Colonic mucosa (tissue), 4 donors: ENCODE results near the gene TUBB4B. TPM values are rescaled to one million over a fixed set of nuclear protein-coding genes. Genes with fewer than 3 reads are reported as not detected.

Experiments used
- DNase-seq: peaks from one replicate; pipeline ENCODE4 v3.0.0-alpha.2; 2020
- H3K27ac ChIP-seq: fragments of 200-600 bp; one replicate; pipeline ENCODE4 v1.8.0; 2021
- H3K27me3 ChIP-seq: fragments of 200-600 bp; one replicate; pipeline ENCODE4 v1.8.0; 2021
- H3K36me3 ChIP-seq: fragments of 200-600 bp; one replicate; pipeline ENCODE4 v1.8.0; 2021
- H3K4me1 ChIP-seq: fragments of 200-600 bp; one replicate; pipeline ENCODE4 v1.8.0; 2021; ENCODE audit warnings: mild to moderate bottlenecking
- H3K4me3 ChIP-seq: fragments of 200-600 bp; one replicate; pipeline ENCODE4 v1.8.0; 2021
- H3K9ac ChIP-seq, 2 donors: one replicate each; pipeline ENCODE4 v1.7.0; 2013; ENCODE audit warnings: control low read depth in 2 of 2, low read depth in 2 of 2, low read length in 2 of 2
- H3K9me3 ChIP-seq: fragments of 200-600 bp; one replicate; pipeline ENCODE4 v1.8.0; 2021
- intact Hi-C: fragments of 100-400 bp; cut with DNase I; formaldehyde crosslinking; loops from one replicate; pipeline ENCODE4 v1.14.1; 2022
- total RNA-seq, 2 donors: library from RNA; stranded (reverse); fragmentation: NEBNext Ultra II Directional in 1 of 2; extraction: Animal tissue kit (Norgen Biotek cat#: 25700) in 1 of 2; gene quantifications; one replicate each; pipeline ENCODE4 v1.2.1, GENCODE V29; 2021
- TF ChIP-seq, protein P1 (sequence below): fragments of 200-600 bp; IDR thresholded peaks from one replicate; pipeline ENCODE4 v1.8.0; 2022; ENCODE audit warnings: antibody characterized with exemption, mild to moderate bottlenecking
- donor health status: healthy.
- donor health status: DM: no; HTN: no; CAD: no.
- donor health status: DM: no; HTN: no; CAD: no.

TUBB4B gene
- total RNA-seq, 2 donors from 2014 or later = 303 to 779 TPM

- H3K27ac ChIP-seq = no peak overlapping the region
- no peak overlapping the region for H3K4me3 ChIP-seq
- peaks cover 12% of the 10 kb centered on the region for H3K4me1 ChIP-seq
- H3K36me3 ChIP-seq = peaks cover 3% of the 10 kb centered on the region
- intact Hi-C loops = no loop called here
- H3K9ac ChIP-seq = no peak overlapping the region
- TF ChIP-seq, protein P1, sequence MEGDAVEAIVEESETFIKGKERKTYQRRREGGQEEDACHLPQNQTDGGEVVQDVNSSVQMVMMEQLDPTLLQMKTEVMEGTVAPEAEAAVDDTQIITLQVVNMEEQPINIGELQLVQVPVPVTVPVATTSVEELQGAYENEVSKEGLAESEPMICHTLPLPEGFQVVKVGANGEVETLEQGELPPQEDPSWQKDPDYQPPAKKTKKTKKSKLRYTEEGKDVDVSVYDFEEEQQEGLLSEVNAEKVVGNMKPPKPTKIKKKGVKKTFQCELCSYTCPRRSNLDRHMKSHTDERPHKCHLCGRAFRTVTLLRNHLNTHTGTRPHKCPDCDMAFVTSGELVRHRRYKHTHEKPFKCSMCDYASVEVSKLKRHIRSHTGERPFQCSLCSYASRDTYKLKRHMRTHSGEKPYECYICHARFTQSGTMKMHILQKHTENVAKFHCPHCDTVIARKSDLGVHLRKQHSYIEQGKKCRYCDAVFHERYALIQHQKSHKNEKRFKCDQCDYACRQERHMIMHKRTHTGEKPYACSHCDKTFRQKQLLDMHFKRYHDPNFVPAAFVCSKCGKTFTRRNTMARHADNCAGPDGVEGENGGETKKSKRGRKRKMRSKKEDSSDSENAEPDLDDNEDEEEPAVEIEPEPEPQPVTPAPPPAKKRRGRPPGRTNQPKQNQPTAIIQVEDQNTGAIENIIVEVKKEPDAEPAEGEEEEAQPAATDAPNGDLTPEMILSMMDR = no peak
- no peaks in the 10 kb centered on the region for H3K27me3 ChIP-seq
- H3K9me3 ChIP-seq = no peaks in the 10 kb centered on the region
- no peak for DNase-seq
Measured at GRCh38 chr9:137270929-137271695, 30.0 kb downstream of the TUBB4B start.

GRCh38 chr9:137271696-137272076, 30.6 kb downstream of the TUBB4B start:
- H3K36me3 ChIP-seq = no peaks in the 10 kb centered on the region
- DNase-seq = no peak
- no peak overlapping the region for H3K4me3 ChIP-seq
- H3K9ac ChIP-seq = no peak overlapping the region
- intact Hi-C loops = no loop called here
- H3K27me3 ChIP-seq = no peaks in the 10 kb centered on the region
- no peaks in the 10 kb centered on the region for H3K9me3 ChIP-seq
- H3K4me1 ChIP-seq = peaks cover 17% of the 10 kb centered on the region
- TF ChIP-seq, protein P1 = no peak
- H3K27ac ChIP-seq = no peak overlapping the region

DNA sequence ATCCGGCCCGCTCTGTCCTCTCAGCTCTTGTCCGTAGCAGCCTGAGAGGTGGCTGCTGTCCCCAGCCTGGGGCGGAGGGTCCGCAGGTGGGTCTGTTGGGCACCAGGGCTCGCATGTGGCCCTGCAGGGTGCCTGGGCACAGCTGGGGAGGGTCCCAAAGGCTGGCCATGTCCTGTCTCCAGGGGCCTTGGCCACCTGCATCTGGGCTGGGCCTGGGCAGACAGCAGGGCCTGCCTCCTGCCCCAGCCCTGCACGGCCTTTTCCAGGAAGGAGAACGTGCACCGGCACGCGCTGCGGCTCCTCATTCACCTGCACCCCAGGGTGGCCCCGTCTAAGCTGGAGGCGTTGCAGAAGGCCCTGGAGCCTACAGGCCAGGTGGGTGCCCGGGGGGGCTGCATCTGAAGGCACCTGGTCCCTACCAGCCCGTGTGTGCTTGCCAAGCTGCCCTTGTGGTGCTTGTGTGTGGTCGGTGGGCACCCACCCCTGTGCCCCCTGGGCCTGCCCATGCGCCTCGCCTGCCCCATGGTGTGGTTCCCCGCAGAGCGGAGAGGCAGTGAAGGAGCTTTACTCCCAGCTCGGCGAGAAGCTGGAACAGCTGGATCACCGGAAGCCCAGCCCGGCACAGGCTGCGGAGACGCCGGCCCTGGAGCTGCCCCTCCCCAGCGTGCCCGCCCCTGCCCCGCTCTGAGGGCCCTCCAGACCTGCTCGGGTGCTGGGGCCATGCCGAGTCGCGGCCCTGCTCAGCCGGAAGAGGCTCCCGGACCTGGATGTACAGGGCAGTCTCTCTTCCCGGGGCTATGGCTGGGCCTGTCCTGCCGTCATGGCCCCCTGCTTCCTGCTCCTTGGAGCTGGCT, 31.4 kb downstream of the TUBB4B start:
- H3K27ac ChIP-seq = no peak overlapping the region
- DNase-seq = no peak
- H3K9ac ChIP-seq = no peak overlapping the region
- H3K27me3 ChIP-seq = no peaks in the 10 kb centered on the region
- peaks cover 24% of the 10 kb centered on the region for H3K4me1 ChIP-seq
- no peaks in the 10 kb centered on the region for H3K36me3 ChIP-seq
- TF ChIP-seq, protein P1 = no peak
- intact Hi-C loops = no loop called here
- H3K9me3 ChIP-seq = no peaks in the 10 kb centered on the region
- no peak overlapping the region for H3K4me3 ChIP-seq

GRCh38 chr9:137273095-137273490, 32.0 kb downstream of the TUBB4B start:
- H3K36me3 ChIP-seq = no peaks in the 10 kb centered on the region
- H3K4me1 ChIP-seq = peaks cover 24% of the 10 kb centered on the region
- no peak overlapping the region for H3K9ac ChIP-seq
- H3K9me3 ChIP-seq = no peaks in the 10 kb centered on the region
- TF ChIP-seq, protein P1 = no peak
- intact Hi-C loops = no loop called here
- DNase-seq = no peak
- H3K4me3 ChIP-seq = no peak overlapping the region
- no peak overlapping the region for H3K27ac ChIP-seq
- H3K27me3 ChIP-seq = no peaks in the 10 kb centered on the region

- peak overlapping the region in 1 of 2 donors; percentile 69 for H3K9ac ChIP-seq
- intact Hi-C loops = no loop called here
- H3K4me3 ChIP-seq = no peak overlapping the region
- H3K27ac ChIP-seq = peak overlapping the region; percentile 41
- no peak for DNase-seq
- TF ChIP-seq, protein P1 = no peak
- no peaks in the 10 kb centered on the region for H3K9me3 ChIP-seq
- no peaks in the 10 kb centered on the region for H3K27me3 ChIP-seq
- peaks cover 22% of the 10 kb centered on the region for H3K4me1 ChIP-seq
- no peaks in the 10 kb centered on the region for H3K36me3 ChIP-seq
Measured at GRCh38 chr9:137273611-137274320, 32.7 kb downstream of the TUBB4B start.
